ENCODE measurements around the gene TNPO1. TPM values are rescaled to one million over a fixed set of nuclear protein-coding genes. Genes with fewer than 3 reads are reported as not detected.

TNPO1 gene
- total RNA-seq, 4 donors from 2014 or later: 81.2 to 131 (median 116) TPM

DNA sequence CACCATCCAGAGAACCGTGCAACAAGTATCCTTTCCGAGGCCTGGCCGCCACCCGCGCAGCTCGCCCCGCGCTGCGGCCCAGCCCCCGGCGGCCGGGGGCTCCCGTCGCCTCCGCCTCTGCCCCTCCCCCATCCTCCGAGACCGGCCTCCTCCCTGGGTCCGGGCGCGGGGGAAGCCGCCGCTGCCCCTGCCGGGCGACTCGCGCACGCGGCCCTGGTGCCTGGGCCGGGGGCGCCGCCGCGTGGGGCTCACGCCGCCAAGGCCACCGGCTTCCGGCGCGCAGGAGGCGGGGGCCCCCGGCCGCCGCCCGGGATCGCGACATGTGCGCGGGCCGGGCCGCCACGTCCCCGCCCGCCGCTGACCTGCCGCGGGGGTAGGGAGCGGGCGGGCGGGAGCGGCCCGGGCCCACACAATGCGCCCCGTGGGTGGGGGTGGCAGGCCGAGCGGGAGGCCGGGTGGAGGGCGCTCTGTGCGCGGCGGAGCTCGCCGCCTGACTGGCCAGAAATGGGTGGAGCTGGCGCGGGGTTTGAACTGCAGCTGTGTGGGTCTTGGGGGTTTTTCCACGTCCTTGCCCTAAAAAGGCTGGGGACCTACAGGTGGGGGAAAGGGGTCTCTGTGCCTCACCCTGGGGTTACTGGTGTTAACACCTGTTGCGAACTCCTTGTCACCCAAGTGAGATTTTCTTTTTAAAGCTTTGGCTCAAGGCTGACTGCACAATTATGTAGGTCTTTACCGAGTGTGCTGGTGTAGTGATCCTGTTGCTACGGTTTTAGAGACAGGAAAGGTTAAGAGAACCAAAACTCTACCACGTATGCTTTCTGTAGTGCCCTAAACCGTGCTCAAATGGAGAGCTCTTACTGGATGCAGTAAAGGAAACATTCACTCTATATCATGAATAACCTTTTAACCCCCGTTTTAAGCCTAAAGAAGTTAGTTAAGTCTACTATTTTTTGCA lies 32.3 kb downstream of the TNPO1 start:
- H3K27ac ChIP-seq: peak overlapping the region; percentile 60 to 95 (median 92)
- 1 to 2% methylated on average over 6 to 13 of the region's 81 CpGs for WGBS, 2 donors (ENCODE audit: low coverage in 1 of 2)
- peak; percentile 76 for ATAC-seq

DNA sequence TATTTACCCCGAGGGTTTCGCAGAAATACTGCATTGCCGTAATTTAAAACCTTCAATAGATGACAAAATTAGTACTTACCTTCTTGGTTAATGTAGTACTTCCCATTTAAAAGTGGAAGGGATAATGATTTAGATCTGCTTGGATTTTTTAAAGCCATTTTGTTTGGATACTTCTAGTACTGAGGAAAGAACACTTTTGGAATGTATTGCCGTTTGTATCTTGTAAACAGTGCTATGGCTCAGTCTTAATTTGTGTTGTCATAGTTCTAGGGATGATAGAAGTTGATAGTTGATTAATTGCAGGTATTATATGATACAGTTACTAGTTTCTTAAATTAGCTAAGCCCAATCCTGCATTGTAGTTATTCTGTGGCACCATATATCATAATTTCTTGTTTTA lies 33.1 kb downstream of the TNPO1 start:
- WGBS, 2 donors (ENCODE audit: low coverage in 1 of 2): 9 to 14% methylated on average over 4 of the region's 4 CpGs
- no peaks in the 10 kb centered on the region for H3K27me3 ChIP-seq
- TF ChIP-seq POLR2AphosphoS5 (IDR thresholded peaks at IDR 0.05) (no peak), EP300 (IDR thresholded peaks at IDR 0.05) (no peak), POLR2A (IDR thresholded peaks at IDR 0.05) (no peak)
- TF ChIP-seq, protein P1, sequence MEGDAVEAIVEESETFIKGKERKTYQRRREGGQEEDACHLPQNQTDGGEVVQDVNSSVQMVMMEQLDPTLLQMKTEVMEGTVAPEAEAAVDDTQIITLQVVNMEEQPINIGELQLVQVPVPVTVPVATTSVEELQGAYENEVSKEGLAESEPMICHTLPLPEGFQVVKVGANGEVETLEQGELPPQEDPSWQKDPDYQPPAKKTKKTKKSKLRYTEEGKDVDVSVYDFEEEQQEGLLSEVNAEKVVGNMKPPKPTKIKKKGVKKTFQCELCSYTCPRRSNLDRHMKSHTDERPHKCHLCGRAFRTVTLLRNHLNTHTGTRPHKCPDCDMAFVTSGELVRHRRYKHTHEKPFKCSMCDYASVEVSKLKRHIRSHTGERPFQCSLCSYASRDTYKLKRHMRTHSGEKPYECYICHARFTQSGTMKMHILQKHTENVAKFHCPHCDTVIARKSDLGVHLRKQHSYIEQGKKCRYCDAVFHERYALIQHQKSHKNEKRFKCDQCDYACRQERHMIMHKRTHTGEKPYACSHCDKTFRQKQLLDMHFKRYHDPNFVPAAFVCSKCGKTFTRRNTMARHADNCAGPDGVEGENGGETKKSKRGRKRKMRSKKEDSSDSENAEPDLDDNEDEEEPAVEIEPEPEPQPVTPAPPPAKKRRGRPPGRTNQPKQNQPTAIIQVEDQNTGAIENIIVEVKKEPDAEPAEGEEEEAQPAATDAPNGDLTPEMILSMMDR (IDR thresholded peaks at IDR 0.05): no peak
- H3K36me3 ChIP-seq: no peaks in the 10 kb centered on the region
- no peak for ATAC-seq
- peak overlapping the region; percentile 79 to 86 for H3K4me3 ChIP-seq
- H3K27ac ChIP-seq: peak overlapping the region in 3 of 4 donors; percentile 91 to 95 (median 93)
- peaks cover 3 to 81% (median 7%) of the 10 kb centered on the region in 3 donors for H3K4me1 ChIP-seq
- no peaks in the 10 kb centered on the region for H3K9me3 ChIP-seq

More for the DNA sequence above, 32.3 kb downstream of the TNPO1 start:
- Histone ChIP-seq H3K27me3 (no peaks in the 10 kb centered on the region), H3K4me1 (peaks cover 3 to 80% (median 7%) of the 10 kb centered on the region in 3 donors), H3K9me3 (no peaks in the 10 kb centered on the region), H3K36me3 (no peaks in the 10 kb centered on the region), H3K4me3 (peak overlapping the region; percentile 79 to 86)
- TF ChIP-seq POLR2AphosphoS5 (IDR thresholded peaks at IDR 0.05): no peak
- TF ChIP-seq POLR2A (IDR thresholded peaks at IDR 0.05): no peak
- TF ChIP-seq, protein P1 (IDR thresholded peaks at IDR 0.05): no peak
- no peak for TF ChIP-seq EP300 (IDR thresholded peaks at IDR 0.05)

DNA sequence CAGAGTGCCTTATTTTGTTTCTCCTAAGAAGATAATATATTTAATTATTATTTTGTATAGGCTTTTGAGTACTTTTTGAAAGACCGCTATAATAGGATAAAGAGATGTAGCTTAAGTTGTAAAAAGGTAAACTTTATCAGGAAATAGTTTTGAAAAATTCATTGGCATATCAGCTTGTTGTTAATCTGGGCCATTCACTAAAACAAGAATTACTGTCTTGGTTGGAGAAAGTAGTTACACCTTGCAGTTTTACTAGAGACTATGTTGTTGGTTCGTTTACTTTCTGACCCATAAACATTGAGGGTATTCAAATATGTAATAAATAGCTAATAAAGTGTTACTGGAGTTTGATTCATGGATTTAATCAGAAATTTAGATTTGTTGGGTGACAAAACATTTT lies 33.7 kb downstream of the TNPO1 start:
- no peaks in the 10 kb centered on the region for H3K27me3 ChIP-seq
- no peak for ATAC-seq
- peak overlapping the region in 2 of 4 donors; percentile 93 to 95 for H3K27ac ChIP-seq
- TF ChIP-seq EP300 (IDR thresholded peaks at IDR 0.05) (no peak), POLR2AphosphoS5 (IDR thresholded peaks at IDR 0.05) (no peak), POLR2A (IDR thresholded peaks at IDR 0.05) (no peak)
- TF ChIP-seq, protein P1 (IDR thresholded peaks at IDR 0.05): no peak
- peaks cover 3 to 86% (median 7%) of the 10 kb centered on the region in 3 donors for H3K4me1 ChIP-seq
- peak overlapping the region; percentile 79 to 86 for H3K4me3 ChIP-seq
- 48 to 63% methylated on average over 2 of the region's 2 CpGs for WGBS, 2 donors (ENCODE audit: low coverage in 1 of 2)
- H3K9me3 ChIP-seq: no peaks in the 10 kb centered on the region
- H3K36me3 ChIP-seq: no peaks in the 10 kb centered on the region

DNA sequence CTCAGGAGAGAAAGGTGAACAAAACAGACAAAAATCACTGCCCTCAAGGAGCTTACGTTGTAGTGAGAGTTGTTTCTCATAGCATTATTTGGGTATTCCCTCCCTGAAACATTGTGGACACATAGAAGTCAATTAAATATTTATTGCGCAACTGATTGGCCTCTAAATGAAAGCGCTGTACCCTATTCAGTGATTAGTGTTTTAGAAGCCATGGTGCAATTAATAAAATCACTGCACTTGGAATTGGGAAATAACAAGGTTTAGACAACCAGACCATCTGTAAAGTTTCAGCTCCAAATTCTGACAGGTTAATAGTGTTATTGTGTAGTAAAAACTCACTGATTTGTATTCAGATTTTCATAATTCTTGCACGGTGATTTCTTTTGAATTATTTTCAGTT lies 35.9 kb downstream of the TNPO1 start:
- H3K4me3 ChIP-seq: no peak overlapping the region
- peaks cover 0 to 17% of the 10 kb centered on the region in 2 donors for H3K36me3 ChIP-seq
- H3K27ac ChIP-seq: no peak overlapping the region
- H3K4me1 ChIP-seq: peaks cover 0 to 88% (median 7%) of the 10 kb centered on the region in 3 donors
- no peaks in the 10 kb centered on the region for H3K9me3 ChIP-seq
- no peak for TF ChIP-seq POLR2AphosphoS5 (IDR thresholded peaks at IDR 0.05)
- TF ChIP-seq, protein P1 (IDR thresholded peaks at IDR 0.05): no peak
- no peak for TF ChIP-seq EP300 (IDR thresholded peaks at IDR 0.05)
- no peak for TF ChIP-seq POLR2A (IDR thresholded peaks at IDR 0.05)
- WGBS, 2 donors (ENCODE audit: low coverage in 1 of 2): 82 to 88% methylated on average over 4 of the region's 4 CpGs
- H3K27me3 ChIP-seq: no peaks in the 10 kb centered on the region
- ATAC-seq: no peak
